Lower lobe of right lung (tissue), 2 donors: Measurements from ENCODE around the gene FKBP11. TPM values are rescaled to one million over a fixed set of nuclear protein-coding genes. Genes with fewer than 3 reads are reported as not detected.

Source experiments
- ATAC-seq, 2 donors: fragments of 200-7000 bp; cut with Tn5 transposase; one replicate each; pipeline ENCODE4 v1.9.1; 2020 to 2022; ENCODE audit warnings: mild to moderate bottlenecking in 2 of 2, moderate library complexity in 2 of 2
- DNase-seq: peaks from one replicate; pipeline ENCODE4 v3.0.0-alpha.2; 2020
- H3K27ac ChIP-seq: fragments of 200-600 bp; one replicate; pipeline ENCODE4 v1.8.0; 2022
- H3K27me3 ChIP-seq: fragments of 200-600 bp; one replicate; pipeline ENCODE4 v1.8.0; 2022; ENCODE audit warnings: low read depth
- H3K36me3 ChIP-seq: fragments of 200-600 bp; one replicate; pipeline ENCODE4 v1.8.0; 2022; ENCODE audit warnings: mild to moderate bottlenecking
- H3K4me1 ChIP-seq: fragments of 200-600 bp; one replicate; pipeline ENCODE4 v1.8.0; 2022
- H3K4me3 ChIP-seq: fragments of 200-600 bp; one replicate; pipeline ENCODE4 v1.8.0; 2022; ENCODE audit warnings: mild to moderate bottlenecking
- H3K9me3 ChIP-seq: fragments of 200-600 bp; one replicate; pipeline ENCODE4 v1.8.0; 2022
- intact Hi-C: fragments of 100-400 bp; cut with DNase I; formaldehyde crosslinking; loops from one replicate; pipeline ENCODE4 v1.11.0; 2022
- total RNA-seq: library from RNA; stranded (reverse); fragmentation: NEBNext Ultra II Directional; extraction: Animal tissue kit (Norgen Biotek cat#: 25700); gene quantifications from one replicate; pipeline ENCODE4 v1.2.1, GENCODE V29; 2021
- TF ChIP-seq, protein P1 (sequence below): fragments of 200-600 bp; IDR thresholded peaks from one replicate; pipeline ENCODE4 v1.8.0; 2022; ENCODE audit warnings: antibody characterized with exemption, mild to moderate bottlenecking
- donor health status: DM: no; HTN: yes; CAD: no; lungs with severe emphysema.

Gene FKBP11
- total RNA-seq, 1 donor from 2014 or later, result 24.9 TPM

DNA sequence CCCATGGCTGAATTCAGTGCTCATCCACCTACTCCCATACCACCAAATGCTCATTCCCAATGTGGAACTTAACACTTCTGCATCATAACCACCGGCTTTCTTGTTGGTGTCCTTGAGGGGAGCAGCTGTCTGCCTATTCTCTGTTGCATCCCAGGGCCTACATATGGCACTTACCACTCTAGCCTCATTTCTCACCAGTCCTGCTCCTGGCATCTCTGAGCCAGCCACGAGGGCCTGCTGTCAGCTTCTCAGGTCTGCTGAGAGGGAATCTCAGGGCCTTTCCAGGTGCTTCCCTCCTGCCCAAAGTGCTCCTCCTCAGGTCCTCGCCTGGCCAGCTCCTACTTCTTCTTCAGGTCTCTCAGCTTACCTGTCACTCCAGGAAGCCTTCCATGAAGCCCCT lies 35.6 kb downstream of the FKBP11 start:
- TF ChIP-seq, protein P1, sequence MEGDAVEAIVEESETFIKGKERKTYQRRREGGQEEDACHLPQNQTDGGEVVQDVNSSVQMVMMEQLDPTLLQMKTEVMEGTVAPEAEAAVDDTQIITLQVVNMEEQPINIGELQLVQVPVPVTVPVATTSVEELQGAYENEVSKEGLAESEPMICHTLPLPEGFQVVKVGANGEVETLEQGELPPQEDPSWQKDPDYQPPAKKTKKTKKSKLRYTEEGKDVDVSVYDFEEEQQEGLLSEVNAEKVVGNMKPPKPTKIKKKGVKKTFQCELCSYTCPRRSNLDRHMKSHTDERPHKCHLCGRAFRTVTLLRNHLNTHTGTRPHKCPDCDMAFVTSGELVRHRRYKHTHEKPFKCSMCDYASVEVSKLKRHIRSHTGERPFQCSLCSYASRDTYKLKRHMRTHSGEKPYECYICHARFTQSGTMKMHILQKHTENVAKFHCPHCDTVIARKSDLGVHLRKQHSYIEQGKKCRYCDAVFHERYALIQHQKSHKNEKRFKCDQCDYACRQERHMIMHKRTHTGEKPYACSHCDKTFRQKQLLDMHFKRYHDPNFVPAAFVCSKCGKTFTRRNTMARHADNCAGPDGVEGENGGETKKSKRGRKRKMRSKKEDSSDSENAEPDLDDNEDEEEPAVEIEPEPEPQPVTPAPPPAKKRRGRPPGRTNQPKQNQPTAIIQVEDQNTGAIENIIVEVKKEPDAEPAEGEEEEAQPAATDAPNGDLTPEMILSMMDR, result no peak
- ATAC-seq, result no peak
- Histone ChIP-seq H3K27me3 (peaks cover 12% of the 10 kb centered on the region), H3K36me3 (no peaks in the 10 kb centered on the region), H3K9me3 (no peaks in the 10 kb centered on the region), H3K27ac (no peak overlapping the region), H3K4me3 (no peak overlapping the region), H3K4me1 (peaks cover 11% of the 10 kb centered on the region)
- intact Hi-C loops, result no loop called here
- DNase-seq, result no peak

DNA sequence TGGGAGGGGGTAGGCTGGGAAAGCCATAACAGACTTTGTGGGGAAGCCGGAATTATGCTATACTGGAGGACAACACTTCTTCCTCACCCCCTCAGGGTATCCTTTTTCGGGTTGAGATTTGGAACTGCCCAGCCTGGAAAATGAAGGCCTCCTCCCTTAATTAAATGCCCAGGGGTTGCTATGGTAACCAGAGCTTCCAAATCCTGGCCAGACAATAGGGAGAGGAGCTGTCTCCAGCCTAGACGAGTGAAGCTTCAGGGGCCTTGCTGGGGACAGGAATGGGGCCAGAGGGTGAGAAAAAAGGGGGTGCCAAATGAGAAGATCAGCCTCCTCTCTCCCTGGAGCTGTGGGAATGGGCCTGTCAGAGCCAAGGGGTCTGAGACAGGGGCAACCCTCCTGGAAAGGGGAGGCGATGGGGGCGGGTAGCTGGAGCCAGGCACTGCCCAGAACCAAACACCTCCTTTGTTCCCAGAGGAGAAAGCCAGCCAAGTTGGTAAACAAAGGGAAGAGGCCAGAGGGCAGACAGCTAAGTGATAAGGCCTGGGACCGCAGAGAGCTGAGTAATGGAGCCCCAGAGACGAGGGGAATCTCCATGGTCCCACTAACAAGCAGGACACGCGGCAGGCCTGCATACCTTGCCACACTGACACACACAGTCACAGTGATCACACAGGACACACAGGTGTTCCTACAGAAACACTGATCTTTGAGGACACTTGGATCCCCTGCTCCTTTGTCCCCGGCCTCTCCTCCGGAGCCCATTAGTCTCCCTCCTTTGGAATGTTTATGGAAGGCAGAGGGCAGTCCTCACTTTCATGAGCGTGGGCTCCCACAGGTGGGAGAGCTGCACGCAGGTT lies 41.8 kb downstream of the FKBP11 start:
- H3K36me3 ChIP-seq, result no peaks in the 10 kb centered on the region
- intact Hi-C loops, result no loop called here
- H3K27ac ChIP-seq, result peak overlapping the region; percentile 56
- ATAC-seq, result peak; percentile 5 to 43
- H3K27me3 ChIP-seq, result peaks cover 3% of the 10 kb centered on the region
- no peak overlapping the region for H3K4me3 ChIP-seq
- H3K9me3 ChIP-seq, result no peaks in the 10 kb centered on the region
- peaks cover 22% of the 10 kb centered on the region for H3K4me1 ChIP-seq
- no peak for DNase-seq
- TF ChIP-seq, protein P1, result no peak

DNA sequence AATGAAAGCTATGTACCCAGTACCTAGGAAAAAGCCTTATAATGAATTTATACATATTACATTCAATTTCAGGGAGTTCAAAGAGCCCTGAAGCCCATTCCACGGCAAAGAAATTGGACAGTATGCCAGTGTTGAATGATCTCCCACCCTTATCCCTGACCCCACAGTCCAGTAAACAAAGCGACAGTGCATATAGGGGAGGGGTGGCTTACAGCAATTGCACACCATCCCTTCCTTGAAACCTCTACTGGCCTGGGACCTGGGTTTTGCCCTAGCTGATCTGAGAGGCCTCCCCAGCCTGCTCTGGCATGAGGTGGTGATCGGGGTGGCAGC lies 42.4 kb downstream of the FKBP11 start:
- Histone ChIP-seq H3K9me3 (no peaks in the 10 kb centered on the region), H3K4me3 (no peak overlapping the region), H3K27me3 (peaks cover 3% of the 10 kb centered on the region), H3K4me1 (peaks cover 22% of the 10 kb centered on the region), H3K36me3 (no peaks in the 10 kb centered on the region), H3K27ac (peak overlapping the region; percentile 56)
- intact Hi-C loops, result no loop called here
- no peak for ATAC-seq
- TF ChIP-seq, protein P1, result no peak
- DNase-seq, result no peak

DNA sequence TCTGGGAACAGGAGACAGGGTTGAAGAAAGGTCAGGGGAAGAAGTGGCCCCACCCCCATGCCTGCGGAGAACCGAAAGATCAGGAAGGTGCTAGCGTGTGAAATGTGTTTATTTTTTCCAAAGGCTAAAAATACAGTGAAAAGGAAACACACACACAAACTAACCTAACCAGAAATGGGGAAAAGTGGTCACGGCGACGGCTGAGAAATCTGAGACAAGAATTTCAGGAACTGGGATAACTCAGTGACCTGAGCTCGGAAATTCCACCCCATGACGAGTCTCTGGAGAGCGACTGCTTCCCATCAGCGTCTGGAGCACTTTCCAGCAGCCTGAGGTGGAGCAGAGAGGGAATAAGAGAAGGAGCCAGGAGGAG lies 43.0 kb downstream of the FKBP11 start:
- peak overlapping the region; percentile 29 for H3K4me3 ChIP-seq
- TF ChIP-seq, protein P1, result no peak
- intact Hi-C loops, result no loop called here
- no peaks in the 10 kb centered on the region for H3K9me3 ChIP-seq
- DNase-seq, result no peak
- H3K27ac ChIP-seq, result peak overlapping the region; percentile 56
- H3K4me1 ChIP-seq, result peaks cover 22% of the 10 kb centered on the region
- H3K27me3 ChIP-seq, result peaks cover 3% of the 10 kb centered on the region
- peak; percentile 43 to 80 for ATAC-seq
- H3K36me3 ChIP-seq, result no peaks in the 10 kb centered on the region

DNA sequence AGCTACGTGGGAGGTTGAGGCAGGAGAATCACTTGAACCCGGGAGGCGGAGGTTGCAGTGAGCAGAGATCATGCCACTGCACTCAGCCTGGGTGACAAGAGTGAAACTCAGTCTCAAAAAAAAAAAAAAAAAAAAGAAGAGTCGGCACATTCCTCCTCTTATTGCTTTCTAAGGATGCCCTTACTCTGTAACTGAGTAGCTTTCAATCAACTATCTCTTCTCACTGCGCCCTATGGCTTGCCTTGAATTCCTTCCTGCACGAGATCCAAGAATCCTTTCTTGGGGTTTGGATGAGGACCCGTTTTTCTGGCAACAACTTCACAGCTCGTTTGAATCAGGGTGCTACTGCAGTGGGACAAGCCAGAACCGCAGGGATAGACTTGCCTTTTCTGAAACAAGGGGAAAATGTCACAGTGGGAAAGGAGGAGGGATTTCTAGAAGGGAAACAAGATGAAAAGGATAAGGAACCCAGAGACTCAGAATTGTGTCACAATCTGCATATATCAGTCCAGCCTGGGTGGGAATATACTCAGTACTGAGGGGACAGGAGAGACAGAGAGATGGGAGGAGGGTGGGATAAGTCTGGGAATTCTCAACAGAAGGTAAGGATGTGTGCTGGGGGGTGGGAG lies 43.5 kb downstream of the FKBP11 start:
- H3K36me3 ChIP-seq, result no peaks in the 10 kb centered on the region
- no peaks in the 10 kb centered on the region for H3K9me3 ChIP-seq
- peaks cover 22% of the 10 kb centered on the region for H3K4me1 ChIP-seq
- no peak for DNase-seq
- peaks cover 3% of the 10 kb centered on the region for H3K27me3 ChIP-seq
- intact Hi-C loops, result no loop called here
- peak overlapping the region; percentile 29 for H3K4me3 ChIP-seq
- ATAC-seq, result peak in 1 of 2 donors; percentile 10
- TF ChIP-seq, protein P1, result no peak
- peak overlapping the region; percentile 56 for H3K27ac ChIP-seq
